ENCODE data around the gene PBX2.

DNA sequence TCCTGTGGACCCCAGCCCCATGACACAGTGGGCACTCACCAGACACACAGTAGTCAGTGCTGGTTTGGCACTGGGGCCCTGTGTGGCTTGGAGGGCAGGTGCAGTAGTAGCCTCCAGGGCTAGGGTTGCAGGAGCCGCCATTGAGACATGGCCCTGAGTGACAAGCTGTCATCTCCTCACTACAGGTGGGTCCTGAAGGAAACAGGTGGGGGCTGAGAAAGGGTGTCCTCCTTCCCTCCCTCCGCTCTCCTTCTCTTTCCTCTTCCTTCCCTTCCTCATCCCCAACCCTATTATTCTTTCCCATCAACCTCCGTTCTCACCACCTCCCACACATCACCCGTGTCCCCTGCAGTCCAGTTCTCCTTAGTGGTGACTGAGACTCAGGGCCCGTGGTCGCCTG is 23.6 kb upstream of the PBX2 start:
- TF ChIP-seq, protein P1, sequence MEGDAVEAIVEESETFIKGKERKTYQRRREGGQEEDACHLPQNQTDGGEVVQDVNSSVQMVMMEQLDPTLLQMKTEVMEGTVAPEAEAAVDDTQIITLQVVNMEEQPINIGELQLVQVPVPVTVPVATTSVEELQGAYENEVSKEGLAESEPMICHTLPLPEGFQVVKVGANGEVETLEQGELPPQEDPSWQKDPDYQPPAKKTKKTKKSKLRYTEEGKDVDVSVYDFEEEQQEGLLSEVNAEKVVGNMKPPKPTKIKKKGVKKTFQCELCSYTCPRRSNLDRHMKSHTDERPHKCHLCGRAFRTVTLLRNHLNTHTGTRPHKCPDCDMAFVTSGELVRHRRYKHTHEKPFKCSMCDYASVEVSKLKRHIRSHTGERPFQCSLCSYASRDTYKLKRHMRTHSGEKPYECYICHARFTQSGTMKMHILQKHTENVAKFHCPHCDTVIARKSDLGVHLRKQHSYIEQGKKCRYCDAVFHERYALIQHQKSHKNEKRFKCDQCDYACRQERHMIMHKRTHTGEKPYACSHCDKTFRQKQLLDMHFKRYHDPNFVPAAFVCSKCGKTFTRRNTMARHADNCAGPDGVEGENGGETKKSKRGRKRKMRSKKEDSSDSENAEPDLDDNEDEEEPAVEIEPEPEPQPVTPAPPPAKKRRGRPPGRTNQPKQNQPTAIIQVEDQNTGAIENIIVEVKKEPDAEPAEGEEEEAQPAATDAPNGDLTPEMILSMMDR (IDR thresholded peaks at IDR 0.05; ENCODE audit: low read length): no peak
- no peak for TF ChIP-seq EZH2phosphoT487 (IDR thresholded peaks at IDR 0.05; ENCODE audit: low read length)
- TF ChIP-seq EZH2 (optimal IDR thresholded peaks at IDR 0.05; ENCODE audit: low read depth, low read length): no peak

Data from MM.1S (cell line).